ENCODE results near the gene APOA5. TPM values are rescaled to one million over a fixed set of nuclear protein-coding genes. Genes with fewer than 3 reads are reported as not detected.

APOA5 gene
- total and polyA plus RNA-seq, 2 of the 13 experiments (the other 11 are each of a cell fraction or from before 2014, with no cell fraction given), result 44.0 to 49.1 TPM

DNA sequence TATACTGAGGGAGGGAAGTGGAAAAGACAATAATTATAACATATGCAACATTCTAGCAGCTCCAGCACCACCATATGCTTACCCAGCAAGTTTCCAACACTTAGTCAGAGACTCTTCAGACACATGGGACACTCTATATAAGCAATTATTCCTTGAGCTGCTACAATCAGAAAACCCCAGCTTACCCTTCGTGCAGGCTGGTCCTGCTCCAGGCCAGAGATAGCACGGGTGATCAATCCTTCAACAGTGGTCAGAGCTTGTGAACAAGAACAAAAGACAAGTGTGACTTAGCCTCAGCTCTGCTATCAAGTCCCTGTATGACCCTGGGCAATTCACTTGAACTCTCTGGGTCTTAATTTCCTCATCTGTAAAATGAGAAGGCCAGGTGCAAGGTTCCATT lies 5.4 kb downstream of the APOA5 start (continued):
- TF ChIP-seq, protein P1, sequence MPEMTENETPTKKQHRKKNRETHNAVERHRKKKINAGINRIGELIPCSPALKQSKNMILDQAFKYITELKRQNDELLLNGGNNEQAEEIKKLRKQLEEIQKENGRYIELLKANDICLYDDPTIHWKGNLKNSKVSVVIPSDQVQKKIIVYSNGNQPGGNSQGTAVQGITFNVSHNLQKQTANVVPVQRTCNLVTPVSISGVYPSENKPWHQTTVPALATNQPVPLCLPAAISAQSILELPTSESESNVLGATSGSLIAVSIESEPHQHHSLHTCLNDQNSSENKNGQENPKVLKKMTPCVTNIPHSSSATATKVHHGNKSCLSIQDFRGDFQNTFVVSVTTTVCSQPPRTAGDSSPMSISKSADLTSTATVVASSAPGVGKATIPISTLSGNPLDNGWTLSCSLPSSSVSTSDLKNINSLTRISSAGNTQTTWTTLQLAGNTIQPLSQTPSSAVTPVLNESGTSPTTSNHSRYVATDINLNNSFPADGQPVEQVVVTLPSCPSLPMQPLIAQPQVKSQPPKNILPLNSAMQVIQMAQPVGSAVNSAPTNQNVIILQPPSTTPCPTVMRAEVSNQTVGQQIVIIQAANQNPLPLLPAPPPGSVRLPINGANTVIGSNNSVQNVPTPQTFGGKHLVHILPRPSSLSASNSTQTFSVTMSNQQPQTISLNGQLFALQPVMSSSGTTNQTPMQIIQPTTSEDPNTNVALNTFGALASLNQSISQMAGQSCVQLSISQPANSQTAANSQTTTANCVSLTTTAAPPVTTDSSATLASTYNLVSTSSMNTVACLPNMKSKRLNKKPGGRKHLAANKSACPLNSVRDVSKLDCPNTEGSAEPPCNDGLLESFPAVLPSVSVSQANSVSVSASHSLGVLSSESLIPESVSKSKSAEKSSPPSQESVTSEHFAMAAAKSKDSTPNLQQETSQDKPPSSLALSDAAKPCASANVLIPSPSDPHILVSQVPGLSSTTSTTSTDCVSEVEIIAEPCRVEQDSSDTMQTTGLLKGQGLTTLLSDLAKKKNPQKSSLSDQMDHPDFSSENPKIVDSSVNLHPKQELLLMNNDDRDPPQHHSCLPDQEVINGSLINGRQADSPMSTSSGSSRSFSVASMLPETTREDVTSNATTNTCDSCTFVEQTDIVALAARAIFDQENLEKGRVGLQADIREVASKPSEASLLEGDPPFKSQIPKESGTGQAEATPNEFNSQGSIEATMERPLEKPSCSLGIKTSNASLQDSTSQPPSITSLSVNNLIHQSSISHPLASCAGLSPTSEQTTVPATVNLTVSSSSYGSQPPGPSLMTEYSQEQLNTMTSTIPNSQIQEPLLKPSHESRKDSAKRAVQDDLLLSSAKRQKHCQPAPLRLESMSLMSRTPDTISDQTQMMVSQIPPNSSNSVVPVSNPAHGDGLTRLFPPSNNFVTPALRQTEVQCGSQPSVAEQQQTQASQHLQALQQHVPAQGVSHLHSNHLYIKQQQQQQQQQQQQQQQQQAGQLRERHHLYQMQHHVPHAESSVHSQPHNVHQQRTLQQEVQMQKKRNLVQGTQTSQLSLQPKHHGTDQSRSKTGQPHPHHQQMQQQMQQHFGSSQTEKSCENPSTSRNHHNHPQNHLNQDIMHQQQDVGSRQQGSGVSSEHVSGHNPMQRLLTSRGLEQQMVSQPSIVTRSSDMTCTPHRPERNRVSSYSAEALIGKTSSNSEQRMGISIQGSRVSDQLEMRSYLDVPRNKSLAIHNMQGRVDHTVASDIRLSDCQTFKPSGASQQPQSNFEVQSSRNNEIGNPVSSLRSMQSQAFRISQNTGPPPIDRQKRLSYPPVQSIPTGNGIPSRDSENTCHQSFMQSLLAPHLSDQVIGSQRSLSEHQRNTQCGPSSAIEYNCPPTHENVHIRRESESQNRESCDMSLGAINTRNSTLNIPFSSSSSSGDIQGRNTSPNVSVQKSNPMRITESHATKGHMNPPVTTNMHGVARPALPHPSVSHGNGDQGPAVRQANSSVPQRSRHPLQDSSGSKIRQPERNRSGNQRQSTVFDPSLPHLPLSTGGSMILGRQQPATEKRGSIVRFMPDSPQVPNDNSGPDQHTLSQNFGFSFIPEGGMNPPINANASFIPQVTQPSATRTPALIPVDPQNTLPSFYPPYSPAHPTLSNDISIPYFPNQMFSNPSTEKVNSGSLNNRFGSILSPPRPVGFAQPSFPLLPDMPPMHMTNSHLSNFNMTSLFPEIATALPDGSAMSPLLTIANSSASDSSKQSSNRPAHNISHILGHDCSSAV (CRISPR knock-in tag; IDR thresholded peaks at IDR 0.05; ENCODE audit: borderline replicate concordance), result no peak
- TF ChIP-seq, protein P2, sequence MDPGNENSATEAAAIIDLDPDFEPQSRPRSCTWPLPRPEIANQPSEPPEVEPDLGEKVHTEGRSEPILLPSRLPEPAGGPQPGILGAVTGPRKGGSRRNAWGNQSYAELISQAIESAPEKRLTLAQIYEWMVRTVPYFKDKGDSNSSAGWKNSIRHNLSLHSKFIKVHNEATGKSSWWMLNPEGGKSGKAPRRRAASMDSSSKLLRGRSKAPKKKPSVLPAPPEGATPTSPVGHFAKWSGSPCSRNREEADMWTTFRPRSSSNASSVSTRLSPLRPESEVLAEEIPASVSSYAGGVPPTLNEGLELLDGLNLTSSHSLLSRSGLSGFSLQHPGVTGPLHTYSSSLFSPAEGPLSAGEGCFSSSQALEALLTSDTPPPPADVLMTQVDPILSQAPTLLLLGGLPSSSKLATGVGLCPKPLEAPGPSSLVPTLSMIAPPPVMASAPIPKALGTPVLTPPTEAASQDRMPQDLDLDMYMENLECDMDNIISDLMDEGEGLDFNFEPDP (CRISPR knock-in tag; conservative IDR thresholded peaks at IDR 0.05), result no peak
- TF ChIP-seq ZNF879 (CRISPR knock-in tag; IDR thresholded peaks at IDR 0.05), result no peak
- TF ChIP-seq, protein P3, sequence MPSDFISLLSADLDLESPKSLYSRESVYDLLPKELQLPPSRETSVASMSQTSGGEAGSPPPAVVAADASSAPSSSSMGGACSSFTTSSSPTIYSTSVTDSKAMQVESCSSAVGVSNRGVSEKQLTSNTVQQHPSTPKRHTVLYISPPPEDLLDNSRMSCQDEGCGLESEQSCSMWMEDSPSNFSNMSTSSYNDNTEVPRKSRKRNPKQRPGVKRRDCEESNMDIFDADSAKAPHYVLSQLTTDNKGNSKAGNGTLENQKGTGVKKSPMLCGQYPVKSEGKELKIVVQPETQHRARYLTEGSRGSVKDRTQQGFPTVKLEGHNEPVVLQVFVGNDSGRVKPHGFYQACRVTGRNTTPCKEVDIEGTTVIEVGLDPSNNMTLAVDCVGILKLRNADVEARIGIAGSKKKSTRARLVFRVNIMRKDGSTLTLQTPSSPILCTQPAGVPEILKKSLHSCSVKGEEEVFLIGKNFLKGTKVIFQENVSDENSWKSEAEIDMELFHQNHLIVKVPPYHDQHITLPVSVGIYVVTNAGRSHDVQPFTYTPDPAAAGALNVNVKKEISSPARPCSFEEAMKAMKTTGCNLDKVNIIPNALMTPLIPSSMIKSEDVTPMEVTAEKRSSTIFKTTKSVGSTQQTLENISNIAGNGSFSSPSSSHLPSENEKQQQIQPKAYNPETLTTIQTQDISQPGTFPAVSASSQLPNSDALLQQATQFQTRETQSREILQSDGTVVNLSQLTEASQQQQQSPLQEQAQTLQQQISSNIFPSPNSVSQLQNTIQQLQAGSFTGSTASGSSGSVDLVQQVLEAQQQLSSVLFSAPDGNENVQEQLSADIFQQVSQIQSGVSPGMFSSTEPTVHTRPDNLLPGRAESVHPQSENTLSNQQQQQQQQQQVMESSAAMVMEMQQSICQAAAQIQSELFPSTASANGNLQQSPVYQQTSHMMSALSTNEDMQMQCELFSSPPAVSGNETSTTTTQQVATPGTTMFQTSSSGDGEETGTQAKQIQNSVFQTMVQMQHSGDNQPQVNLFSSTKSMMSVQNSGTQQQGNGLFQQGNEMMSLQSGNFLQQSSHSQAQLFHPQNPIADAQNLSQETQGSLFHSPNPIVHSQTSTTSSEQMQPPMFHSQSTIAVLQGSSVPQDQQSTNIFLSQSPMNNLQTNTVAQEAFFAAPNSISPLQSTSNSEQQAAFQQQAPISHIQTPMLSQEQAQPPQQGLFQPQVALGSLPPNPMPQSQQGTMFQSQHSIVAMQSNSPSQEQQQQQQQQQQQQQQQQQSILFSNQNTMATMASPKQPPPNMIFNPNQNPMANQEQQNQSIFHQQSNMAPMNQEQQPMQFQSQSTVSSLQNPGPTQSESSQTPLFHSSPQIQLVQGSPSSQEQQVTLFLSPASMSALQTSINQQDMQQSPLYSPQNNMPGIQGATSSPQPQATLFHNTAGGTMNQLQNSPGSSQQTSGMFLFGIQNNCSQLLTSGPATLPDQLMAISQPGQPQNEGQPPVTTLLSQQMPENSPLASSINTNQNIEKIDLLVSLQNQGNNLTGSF (CRISPR knock-in tag; IDR thresholded peaks at IDR 0.05), result no peak
- TF ChIP-seq ERF (CRISPR knock-in tag; IDR thresholded peaks at IDR 0.05), result no peak
- TF ChIP-seq GMEB2 (CRISPR knock-in tag; IDR thresholded peaks at IDR 0.05; ENCODE audit: low read depth), result no peak
- TF ChIP-seq MIER2 (CRISPR knock-in tag; IDR thresholded peaks at IDR 0.05), result no peak
- no peak for TF ChIP-seq ZNF503 (CRISPR knock-in tag; IDR thresholded peaks at IDR 0.05)

Measured in HepG2 (cell line).